ENCODE results near the gene PRICKLE1. TPM values are rescaled to one million over a fixed set of nuclear protein-coding genes. Genes with fewer than 3 reads are reported as not detected.

Gene PRICKLE1
- polyA plus RNA-seq, 1 donor from 2014 or later, result 20.6 TPM

- TF ChIP-seq EP300 (conservative IDR thresholded peaks at IDR 0.05; ENCODE audit: poor library complexity, severe bottlenecking) (no peak), TAF1 (IDR thresholded peaks at IDR 0.05; ENCODE audit: low read depth) (no peak), SMC3 (conservative IDR thresholded peaks at IDR 0.05; ENCODE audit: poor library complexity) (no peak)
Measured at GRCh38 chr12:42490261-42490842, 99.2 kb downstream of the PRICKLE1 start (continued).

- H3K9ac ChIP-seq (ENCODE audit: low read length), result no peak overlapping the region
- no peak overlapping the region for H3K27ac ChIP-seq (ENCODE audit: low read length)
- H4K20me1 ChIP-seq (ENCODE audit: insufficient read depth), result no peaks in the 10 kb centered on the region
- no peaks in the 10 kb centered on the region for H3K9me2 ChIP-seq (ENCODE audit: insufficient read depth, low read length)
- H2AFZ ChIP-seq (ENCODE audit: low read depth, low read length), result no peak overlapping the region
- H3K4me3 ChIP-seq (ENCODE audit: low read length), result no peak overlapping the region
- H3K36me3 ChIP-seq (ENCODE audit: insufficient read depth, low read length), result no peaks in the 10 kb centered on the region
- no peak overlapping the region for H3K4me2 ChIP-seq (ENCODE audit: low read length)
- TF ChIP-seq TAF1 (IDR thresholded peaks at IDR 0.05; ENCODE audit: low read depth) (no peak), CTCF (IDR thresholded peaks at IDR 0.05; ENCODE audit: poor library complexity, severe bottlenecking) (no peak), EP300 (conservative IDR thresholded peaks at IDR 0.05; ENCODE audit: poor library complexity, severe bottlenecking) (no peak), RAD21 (conservative IDR thresholded peaks at IDR 0.05) (no peak), SMC3 (conservative IDR thresholded peaks at IDR 0.05; ENCODE audit: poor library complexity) (no peak), REST (IDR thresholded peaks at IDR 0.05; ENCODE audit: borderline replicate concordance) (no peak), MXI1 (conservative IDR thresholded peaks at IDR 0.05; ENCODE audit: poor library complexity, severe bottlenecking) (no peak), EZH2 (IDR thresholded peaks at IDR 0.05; ENCODE audit: borderline replicate concordance, insufficient read depth, low read length, poor library complexity, severe bottlenecking) (no peak), POLR2AphosphoS5 (IDR thresholded peaks at IDR 0.05) (no peak)
- no peaks in the 10 kb centered on the region for H3K9me3 ChIP-seq (ENCODE audit: low read length)
- peaks cover 11% of the 10 kb centered on the region for H3K79me2 ChIP-seq (replicated peaks; ENCODE audit: insufficient read depth, low read length)
- no peaks in the 10 kb centered on the region for H3K27me3 ChIP-seq (ENCODE audit: insufficient read depth, low read depth, low read length)
- no peaks in the 10 kb centered on the region for H3F3A ChIP-seq (ENCODE audit: insufficient read depth, low read length, poor library complexity, severe bottlenecking)
Measured at GRCh38 chr12:42486407-42486806, 103.1 kb downstream of the PRICKLE1 start.

GRCh38 chr12:42485823-42486222 is 103.7 kb downstream of the PRICKLE1 start:
- H2AFZ ChIP-seq (ENCODE audit: low read depth, low read length), result no peak overlapping the region
- H4K20me1 ChIP-seq (ENCODE audit: insufficient read depth), result no peaks in the 10 kb centered on the region
- H3K79me2 ChIP-seq (replicated peaks; ENCODE audit: insufficient read depth, low read length), result peaks cover 17% of the 10 kb centered on the region
- no peaks in the 10 kb centered on the region for H3K36me3 ChIP-seq (ENCODE audit: insufficient read depth, low read length)
- no peak overlapping the region for H3K27ac ChIP-seq (ENCODE audit: low read length)
- H3F3A ChIP-seq (ENCODE audit: insufficient read depth, low read length, poor library complexity, severe bottlenecking), result no peaks in the 10 kb centered on the region
- H3K27me3 ChIP-seq (ENCODE audit: insufficient read depth, low read depth, low read length), result no peaks in the 10 kb centered on the region
- H3K9me3 ChIP-seq (ENCODE audit: low read length), result no peaks in the 10 kb centered on the region
- no peak for TF ChIP-seq RAD21 (conservative IDR thresholded peaks at IDR 0.05)
- H3K9ac ChIP-seq (ENCODE audit: low read length), result no peak overlapping the region
- H3K4me2 ChIP-seq (ENCODE audit: low read length), result no peak overlapping the region
- no peak overlapping the region for H3K4me3 ChIP-seq (ENCODE audit: low read length)
- no peaks in the 10 kb centered on the region for H3K9me2 ChIP-seq (ENCODE audit: insufficient read depth, low read length)
